ENCODE results near the gene LRRTM1. TPM values are rescaled to one million over a fixed set of nuclear protein-coding genes. Genes with fewer than 3 reads are reported as not detected.

The LRRTM1 gene, protein sequence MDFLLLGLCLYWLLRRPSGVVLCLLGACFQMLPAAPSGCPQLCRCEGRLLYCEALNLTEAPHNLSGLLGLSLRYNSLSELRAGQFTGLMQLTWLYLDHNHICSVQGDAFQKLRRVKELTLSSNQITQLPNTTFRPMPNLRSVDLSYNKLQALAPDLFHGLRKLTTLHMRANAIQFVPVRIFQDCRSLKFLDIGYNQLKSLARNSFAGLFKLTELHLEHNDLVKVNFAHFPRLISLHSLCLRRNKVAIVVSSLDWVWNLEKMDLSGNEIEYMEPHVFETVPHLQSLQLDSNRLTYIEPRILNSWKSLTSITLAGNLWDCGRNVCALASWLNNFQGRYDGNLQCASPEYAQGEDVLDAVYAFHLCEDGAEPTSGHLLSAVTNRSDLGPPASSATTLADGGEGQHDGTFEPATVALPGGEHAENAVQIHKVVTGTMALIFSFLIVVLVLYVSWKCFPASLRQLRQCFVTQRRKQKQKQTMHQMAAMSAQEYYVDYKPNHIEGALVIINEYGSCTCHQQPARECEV
- total RNA-seq = not detected

- no peaks in the 10 kb centered on the region for H3K4me1 Mint-ChIP-seq
- H3K27me3 Mint-ChIP-seq = peaks cover 40% of the 10 kb centered on the region
- H3K27ac Mint-ChIP-seq = no peak within 1 kb of the TSS
- H3K9me3 Mint-ChIP-seq = peaks cover 1% of the 10 kb centered on the region
- H3K36me3 Mint-ChIP-seq = no peaks in the 10 kb centered on the region
- H3K4me3 Mint-ChIP-seq = no peak within 1 kb of the TSS
- POLR2A ChIA-PET = no interaction called here
- no peak for DNase-seq
- ATAC-seq (ENCODE audit: low read depth) = no peak
Measured at GRCh38 chr2:80303909-80304837, at the start of gene LRRTM1. Gene LRRTM1, minus strand, starts transcription at chr2:80304752. Its CDS starts 933 bp downstream, at chr2:80303819.

DNA sequence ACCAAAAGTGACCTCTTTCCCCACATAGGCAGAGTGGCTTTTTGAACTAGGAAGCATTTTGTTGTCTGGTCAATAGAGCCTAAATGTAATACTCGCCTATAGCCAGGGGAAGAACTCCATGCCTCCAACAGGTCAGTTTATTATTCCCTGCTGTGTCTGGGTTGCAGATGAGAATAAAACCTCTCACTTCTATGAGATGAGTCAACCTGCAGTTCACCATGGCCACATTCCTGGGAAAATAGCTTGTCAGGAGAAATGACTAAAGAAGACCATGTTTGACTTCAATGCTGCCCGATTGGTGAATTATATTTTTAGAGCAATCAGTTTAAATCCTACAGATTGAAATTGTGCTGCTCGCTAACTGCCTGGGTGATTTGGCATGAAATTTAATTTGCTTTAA lies 46.7 kb upstream of the LRRTM1 start:
- POLR2A ChIA-PET = no interaction called here
- Mint-ChIP-seq H3K4me3 (no peak overlapping the region), H3K27ac (no peak overlapping the region), H3K4me1 (no peaks in the 10 kb centered on the region), H3K27me3 (no peaks in the 10 kb centered on the region), H3K36me3 (no peaks in the 10 kb centered on the region), H3K9me3 (no peaks in the 10 kb centered on the region)
- no peak for ATAC-seq (ENCODE audit: low read depth)
- DNase-seq = no peak

- POLR2A ChIA-PET = no interaction called here
- no peaks in the 10 kb centered on the region for H3K4me1 Mint-ChIP-seq
- DNase-seq (no peak), ATAC-seq (ENCODE audit: low read depth) (no peak)
- H3K4me3 Mint-ChIP-seq = no peak overlapping the region
- H3K27ac Mint-ChIP-seq = no peak overlapping the region
- peaks cover 6% of the 10 kb centered on the region for H3K9me3 Mint-ChIP-seq
- no peaks in the 10 kb centered on the region for H3K36me3 Mint-ChIP-seq
- H3K27me3 Mint-ChIP-seq = no peaks in the 10 kb centered on the region
Measured at GRCh38 chr2:80348953-80349352, 44.4 kb upstream of the LRRTM1 start.

DNA sequence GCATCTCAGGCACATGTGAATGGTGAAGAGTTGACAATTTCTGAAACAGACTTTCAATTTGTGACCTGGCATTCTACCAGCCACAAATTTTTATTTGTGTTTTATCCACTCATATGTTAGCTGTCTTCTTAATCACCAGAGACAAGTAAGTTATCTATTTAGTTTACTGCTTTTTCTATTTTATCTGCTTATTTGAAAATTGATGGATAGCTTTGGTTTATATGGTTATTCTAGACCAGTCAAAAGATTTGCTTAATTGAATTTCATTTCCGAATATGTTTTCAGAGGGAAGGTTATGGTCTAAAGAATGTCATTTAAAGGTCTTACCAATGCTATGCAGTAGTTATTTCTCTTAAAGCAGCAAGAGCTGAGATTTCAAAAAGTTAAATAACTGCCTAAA lies 43.5 kb upstream of the LRRTM1 start:
- H3K4me1 Mint-ChIP-seq = no peaks in the 10 kb centered on the region
- H3K9me3 Mint-ChIP-seq = peaks cover 6% of the 10 kb centered on the region
- no peak for ATAC-seq (ENCODE audit: low read depth)
- no peaks in the 10 kb centered on the region for H3K27me3 Mint-ChIP-seq
- H3K36me3 Mint-ChIP-seq = no peaks in the 10 kb centered on the region
- DNase-seq = no peak
- H3K27ac Mint-ChIP-seq = no peak overlapping the region
- H3K4me3 Mint-ChIP-seq = no peak overlapping the region
- POLR2A ChIA-PET = no interaction called here

DNA sequence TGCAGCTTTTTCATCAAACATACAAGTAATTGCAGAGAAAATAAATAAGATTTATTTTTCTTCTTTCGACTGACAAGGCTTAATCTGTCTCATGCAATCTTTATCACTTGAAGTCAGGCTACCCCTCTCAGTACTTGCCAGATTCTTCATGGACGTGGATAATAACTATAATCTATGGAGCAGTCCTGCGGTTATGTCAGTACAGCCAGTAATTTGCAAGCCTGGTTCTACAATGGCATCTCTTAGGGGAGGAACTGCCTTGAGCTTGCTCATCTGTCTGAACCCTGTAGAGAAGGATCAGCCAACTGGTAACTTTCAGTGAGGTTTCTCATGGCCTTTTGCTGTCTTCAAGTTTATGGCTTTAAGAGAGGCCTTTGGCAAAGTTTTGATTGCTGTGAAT lies 35.5 kb upstream of the LRRTM1 start:
- Mint-ChIP-seq H3K9me3 (peaks cover 5% of the 10 kb centered on the region), H3K4me1 (no peaks in the 10 kb centered on the region), H3K27ac (no peak overlapping the region), H3K27me3 (no peaks in the 10 kb centered on the region), H3K36me3 (no peaks in the 10 kb centered on the region), H3K4me3 (no peak overlapping the region)
- POLR2A ChIA-PET = no interaction called here
- no peak for ATAC-seq (ENCODE audit: low read depth)
- DNase-seq = no peak

GRCh38 chr2:80338794-80339193 lies 34.2 kb upstream of the LRRTM1 start:
- H3K9me3 Mint-ChIP-seq = no peaks in the 10 kb centered on the region
- H3K27ac Mint-ChIP-seq = no peak overlapping the region
- POLR2A ChIA-PET = no interaction called here
- no peak overlapping the region for H3K4me3 Mint-ChIP-seq
- H3K27me3 Mint-ChIP-seq = no peaks in the 10 kb centered on the region
- no peak for DNase-seq
- ATAC-seq (ENCODE audit: low read depth) = no peak
- no peaks in the 10 kb centered on the region for H3K4me1 Mint-ChIP-seq
- no peaks in the 10 kb centered on the region for H3K36me3 Mint-ChIP-seq

- DNase-seq (no peak), ATAC-seq (ENCODE audit: low read depth) (no peak)
- Mint-ChIP-seq H3K4me3 (no peak overlapping the region), H3K9me3 (peaks cover 1% of the 10 kb centered on the region), H3K36me3 (no peaks in the 10 kb centered on the region), H3K27ac (no peak overlapping the region), H3K27me3 (no peaks in the 10 kb centered on the region), H3K4me1 (no peaks in the 10 kb centered on the region)
- POLR2A ChIA-PET = no interaction called here
Measured at GRCh38 chr2:80335411-80335810, 30.9 kb upstream of the LRRTM1 start.

- Mint-ChIP-seq H3K4me3 (no peak overlapping the region), H3K27ac (no peak overlapping the region), H3K9me3 (peaks cover 1% of the 10 kb centered on the region), H3K27me3 (no peaks in the 10 kb centered on the region), H3K36me3 (no peaks in the 10 kb centered on the region), H3K4me1 (no peaks in the 10 kb centered on the region)
- DNase-seq (no peak), ATAC-seq (ENCODE audit: low read depth) (no peak)
- POLR2A ChIA-PET = no interaction called here
Measured at GRCh38 chr2:80333886-80334285, 29.3 kb upstream of the LRRTM1 start.

DNA sequence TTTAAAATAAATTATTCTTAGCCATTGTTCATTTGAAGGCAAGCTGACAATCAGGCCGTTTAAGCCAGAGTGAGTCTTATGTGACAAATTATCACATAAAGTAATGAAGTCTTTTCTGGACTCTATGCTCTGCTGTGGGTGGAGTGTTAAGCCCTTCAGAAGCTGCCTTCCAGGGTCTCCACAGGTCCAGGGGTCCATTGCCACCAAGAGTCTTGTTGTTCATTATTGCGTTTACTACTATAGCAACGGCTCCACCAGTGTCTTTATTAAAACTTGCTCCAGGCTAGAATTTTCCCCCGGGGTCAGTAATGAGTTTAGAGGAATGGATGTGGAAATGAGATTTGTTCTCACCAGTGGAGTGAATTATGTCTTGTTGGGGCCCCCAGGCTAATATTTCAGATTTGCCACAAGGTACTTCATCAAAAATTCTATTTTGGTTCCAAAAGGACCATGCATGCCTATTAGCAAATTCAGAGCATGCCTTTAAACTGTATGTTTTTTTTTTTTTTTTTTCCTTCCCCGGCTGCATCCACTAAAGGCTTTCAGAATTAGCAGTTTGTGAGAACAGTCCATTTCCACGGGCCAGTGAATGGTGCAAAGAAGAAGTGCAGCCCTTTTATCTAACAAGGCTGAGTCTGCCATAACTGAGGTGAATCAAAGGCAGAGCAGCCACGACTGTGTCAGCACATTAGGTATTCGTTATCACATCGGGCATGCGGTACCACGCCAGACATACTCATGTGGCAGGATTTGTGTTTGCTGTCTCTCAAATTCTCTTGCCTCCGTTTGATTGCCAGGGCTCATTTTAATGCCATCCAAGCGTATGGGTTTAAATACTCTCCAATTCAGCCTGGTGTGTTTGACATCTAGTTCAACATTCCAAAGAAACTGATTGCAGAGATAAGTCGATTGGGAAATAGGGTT lies 26.2 kb upstream of the LRRTM1 start:
- no peak for DNase-seq
- Mint-ChIP-seq H3K4me3 (no peak overlapping the region), H3K36me3 (no peaks in the 10 kb centered on the region), H3K27me3 (no peaks in the 10 kb centered on the region), H3K9me3 (peaks cover 1% of the 10 kb centered on the region), H3K27ac (no peak overlapping the region), H3K4me1 (no peaks in the 10 kb centered on the region)
- no peak for ATAC-seq (ENCODE audit: low read depth)
- POLR2A ChIA-PET = no interaction called here

DNA sequence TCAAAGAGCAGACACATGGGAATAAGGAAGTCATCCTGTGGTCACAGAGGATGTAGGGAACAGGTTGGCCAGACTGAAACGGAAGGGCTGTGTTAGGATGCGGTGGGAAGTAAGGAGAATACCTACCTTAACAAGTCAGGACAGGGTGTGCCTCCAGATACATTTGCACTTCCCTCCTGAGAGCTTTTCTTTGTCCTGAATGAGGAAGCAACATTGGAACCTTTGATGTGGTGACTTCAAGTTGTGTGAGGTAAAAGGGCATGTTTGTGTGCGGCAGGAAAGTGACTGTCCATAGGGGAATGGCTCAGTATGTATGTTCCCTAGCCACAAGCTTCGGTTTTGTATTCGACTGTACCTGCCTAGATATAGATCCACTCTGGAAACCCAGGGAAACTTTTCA lies 24.9 kb upstream of the LRRTM1 start:
- Mint-ChIP-seq H3K27ac (no peak overlapping the region), H3K4me3 (no peak overlapping the region), H3K4me1 (no peaks in the 10 kb centered on the region), H3K9me3 (peaks cover 1% of the 10 kb centered on the region), H3K36me3 (no peaks in the 10 kb centered on the region), H3K27me3 (no peaks in the 10 kb centered on the region)
- POLR2A ChIA-PET = no interaction called here
- ATAC-seq (ENCODE audit: low read depth) (no peak), DNase-seq (no peak)

- H3K4me3 Mint-ChIP-seq = no peak overlapping the region
- peaks cover 1% of the 10 kb centered on the region for H3K9me3 Mint-ChIP-seq
- POLR2A ChIA-PET = no interaction called here
- DNase-seq (no peak), ATAC-seq (ENCODE audit: low read depth) (no peak)
- no peaks in the 10 kb centered on the region for H3K36me3 Mint-ChIP-seq
- no peaks in the 10 kb centered on the region for H3K27me3 Mint-ChIP-seq
- H3K4me1 Mint-ChIP-seq = no peaks in the 10 kb centered on the region
- H3K27ac Mint-ChIP-seq = no peak overlapping the region
Measured at GRCh38 chr2:80328159-80328571, 23.6 kb upstream of the LRRTM1 start.

DNA sequence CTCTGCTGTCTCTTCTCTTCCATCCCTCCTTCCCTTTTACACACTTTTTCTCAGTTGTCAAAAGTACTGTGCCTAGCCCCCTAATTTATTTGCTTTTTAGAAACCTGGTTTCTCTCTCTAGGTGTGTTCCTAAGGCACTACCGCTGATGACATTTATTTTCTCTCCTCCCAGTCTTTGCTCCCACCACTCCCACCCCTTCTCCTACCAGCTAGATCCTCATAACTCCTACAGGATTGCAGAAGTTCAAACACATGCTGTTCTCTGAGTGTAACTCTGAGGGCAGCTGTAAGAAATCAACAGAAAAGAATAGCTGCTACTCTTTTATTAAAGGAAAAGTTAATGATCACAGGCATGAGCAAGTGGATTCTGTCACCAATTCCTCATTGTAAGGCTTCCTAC lies 22.3 kb upstream of the LRRTM1 start:
- H3K4me3 Mint-ChIP-seq = no peak overlapping the region
- no peaks in the 10 kb centered on the region for H3K4me1 Mint-ChIP-seq
- peaks cover 2% of the 10 kb centered on the region for H3K27me3 Mint-ChIP-seq
- POLR2A ChIA-PET = no interaction called here
- no peak overlapping the region for H3K27ac Mint-ChIP-seq
- DNase-seq (no peak), ATAC-seq (ENCODE audit: low read depth) (no peak)
- H3K9me3 Mint-ChIP-seq = peaks cover 2% of the 10 kb centered on the region
- no peaks in the 10 kb centered on the region for H3K36me3 Mint-ChIP-seq

DNA sequence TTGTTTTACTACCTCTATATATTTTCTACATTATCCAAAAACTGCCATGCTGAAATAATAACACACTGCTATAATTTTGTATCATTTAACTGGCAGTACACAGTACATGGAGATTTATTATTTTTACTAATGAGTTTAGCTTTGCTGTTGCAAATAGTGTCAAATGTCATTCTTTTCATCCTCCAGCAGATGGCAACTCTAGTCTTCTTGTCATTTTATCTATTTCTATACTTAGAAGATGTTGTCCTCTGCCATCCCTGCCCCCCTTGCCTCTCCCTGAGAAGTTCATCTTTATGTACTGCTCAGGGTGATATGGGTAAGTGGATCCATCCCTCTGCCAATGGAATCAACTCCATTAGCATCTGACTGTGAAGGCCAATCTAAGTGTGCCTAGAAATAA lies 21.7 kb upstream of the LRRTM1 start:
- POLR2A ChIA-PET = no interaction called here
- no peaks in the 10 kb centered on the region for H3K36me3 Mint-ChIP-seq
- H3K27ac Mint-ChIP-seq = no peak overlapping the region
- H3K4me3 Mint-ChIP-seq = no peak overlapping the region
- ATAC-seq (ENCODE audit: low read depth) (no peak), DNase-seq (no peak)
- no peaks in the 10 kb centered on the region for H3K4me1 Mint-ChIP-seq
- peaks cover 4% of the 10 kb centered on the region for H3K27me3 Mint-ChIP-seq
- peaks cover 1% of the 10 kb centered on the region for H3K9me3 Mint-ChIP-seq

Data from activated naive CD8-positive, alpha-beta T cell treated with anti-CD3 and anti-CD28 coated beads, Interleukin-2, amount 10 ng/mL, durations not matched to agents 7 days and 5 days (primary cell).